ENCODE measurements around the gene CNPY1. TPM values are rescaled to one million over a fixed set of nuclear protein-coding genes. Genes with fewer than 3 reads are reported as not detected.

Gene CNPY1
- total RNA-seq, 2 experiments from 2014 or later: not detected

DNA sequence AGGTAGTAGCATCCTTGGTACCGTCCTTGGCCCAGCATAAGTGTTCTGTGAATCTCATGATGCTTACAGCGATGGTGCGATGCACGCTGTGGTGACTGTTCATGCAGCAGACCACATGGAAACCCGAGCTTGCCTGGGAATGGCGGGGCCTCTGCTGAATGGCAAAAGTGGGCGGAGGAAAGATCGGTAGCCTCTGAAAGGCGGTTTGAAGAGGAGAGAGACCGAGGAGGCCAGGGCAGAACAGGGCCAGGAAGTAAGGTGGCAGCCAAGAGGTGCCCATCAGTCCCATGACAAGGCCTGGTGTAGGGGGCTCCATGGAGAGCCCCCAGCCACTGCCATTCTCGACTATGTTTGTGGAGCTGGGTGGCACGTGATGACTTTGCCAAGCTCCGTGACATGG, 33.2 kb upstream of the CNPY1 start:
- Mint-ChIP-seq H3K27ac (no peak overlapping the region), H3K36me3 (ENCODE audit: low read depth) (no peaks in the 10 kb centered on the region), H3K27me3 (peaks cover 15% of the 10 kb centered on the region), H3K4me1 (ENCODE audit: low read depth) (no peaks in the 10 kb centered on the region), H3K9me3 (no peaks in the 10 kb centered on the region), H3K4me3 (no peak overlapping the region)
- ATAC-seq (ENCODE audit: poor library complexity) (no peak), DNase-seq (no peak)
- intact Hi-C loops (cut with DNase I, micrococcal nuclease): no loop called here
- Histone ChIP-seq H3K9me3 (ENCODE audit: control insufficient read depth in 1 of 2, insufficient read depth in 1 of 2, low read length in 2 of 2) (no peaks in the 10 kb centered on the region), H3K36me3 (ENCODE audit: insufficient read depth, low read length) (no peaks in the 10 kb centered on the region), H3K4me3 (ENCODE audit: low read length) (no peak overlapping the region), H3K4me1 (ENCODE audit: insufficient read depth, low read length) (no peaks in the 10 kb centered on the region), H3K27me3 (ENCODE audit: control insufficient read depth in 1 of 2, insufficient read depth in 2 of 2, low read length in 2 of 2) (no peaks in the 10 kb centered on the region), H3K27ac (ENCODE audit: low read depth in 1 of 2, low read length in 2 of 2) (no peak overlapping the region)
- POLR2A ChIA-PET: no interaction called here
- TF ChIP-seq, protein P1, sequence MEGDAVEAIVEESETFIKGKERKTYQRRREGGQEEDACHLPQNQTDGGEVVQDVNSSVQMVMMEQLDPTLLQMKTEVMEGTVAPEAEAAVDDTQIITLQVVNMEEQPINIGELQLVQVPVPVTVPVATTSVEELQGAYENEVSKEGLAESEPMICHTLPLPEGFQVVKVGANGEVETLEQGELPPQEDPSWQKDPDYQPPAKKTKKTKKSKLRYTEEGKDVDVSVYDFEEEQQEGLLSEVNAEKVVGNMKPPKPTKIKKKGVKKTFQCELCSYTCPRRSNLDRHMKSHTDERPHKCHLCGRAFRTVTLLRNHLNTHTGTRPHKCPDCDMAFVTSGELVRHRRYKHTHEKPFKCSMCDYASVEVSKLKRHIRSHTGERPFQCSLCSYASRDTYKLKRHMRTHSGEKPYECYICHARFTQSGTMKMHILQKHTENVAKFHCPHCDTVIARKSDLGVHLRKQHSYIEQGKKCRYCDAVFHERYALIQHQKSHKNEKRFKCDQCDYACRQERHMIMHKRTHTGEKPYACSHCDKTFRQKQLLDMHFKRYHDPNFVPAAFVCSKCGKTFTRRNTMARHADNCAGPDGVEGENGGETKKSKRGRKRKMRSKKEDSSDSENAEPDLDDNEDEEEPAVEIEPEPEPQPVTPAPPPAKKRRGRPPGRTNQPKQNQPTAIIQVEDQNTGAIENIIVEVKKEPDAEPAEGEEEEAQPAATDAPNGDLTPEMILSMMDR (IDR thresholded peaks at IDR 0.05): no peak
- CTCF ChIA-PET: no interaction called here

GRCh38 chr7:155578016-155578415, 31.7 kb upstream of the CNPY1 start:
- Mint-ChIP-seq H3K27me3 (peaks cover 11% of the 10 kb centered on the region), H3K27ac (no peak overlapping the region), H3K9me3 (no peaks in the 10 kb centered on the region), H3K36me3 (ENCODE audit: low read depth) (no peaks in the 10 kb centered on the region), H3K4me3 (no peak overlapping the region), H3K4me1 (ENCODE audit: low read depth) (no peaks in the 10 kb centered on the region)
- CTCF ChIA-PET: no interaction called here
- TF ChIP-seq, protein P1 (IDR thresholded peaks at IDR 0.05): no peak
- ATAC-seq (ENCODE audit: poor library complexity): no peak
- POLR2A ChIA-PET: no interaction called here
- Histone ChIP-seq H3K4me3 (ENCODE audit: low read length) (no peak overlapping the region), H3K27me3 (ENCODE audit: control insufficient read depth in 1 of 2, insufficient read depth in 2 of 2, low read length in 2 of 2) (no peaks in the 10 kb centered on the region), H3K27ac (ENCODE audit: low read depth in 1 of 2, low read length in 2 of 2) (no peak overlapping the region), H3K36me3 (ENCODE audit: insufficient read depth, low read length) (no peaks in the 10 kb centered on the region), H3K9me3 (ENCODE audit: control insufficient read depth in 1 of 2, insufficient read depth in 1 of 2, low read length in 2 of 2) (no peaks in the 10 kb centered on the region), H3K4me1 (ENCODE audit: insufficient read depth, low read length) (no peaks in the 10 kb centered on the region)
- no peak for DNase-seq
- intact Hi-C loops (cut with DNase I, micrococcal nuclease): no loop called here

GRCh38 chr7:155577509-155577905, 31.1 kb upstream of the CNPY1 start:
- no peak for DNase-seq
- Mint-ChIP-seq H3K9me3 (no peaks in the 10 kb centered on the region), H3K27ac (no peak overlapping the region), H3K27me3 (peaks cover 16% of the 10 kb centered on the region), H3K4me1 (ENCODE audit: low read depth) (no peaks in the 10 kb centered on the region), H3K36me3 (ENCODE audit: low read depth) (no peaks in the 10 kb centered on the region), H3K4me3 (no peak overlapping the region)
- Histone ChIP-seq H3K9me3 (ENCODE audit: control insufficient read depth in 1 of 2, insufficient read depth in 1 of 2, low read length in 2 of 2) (no peaks in the 10 kb centered on the region), H3K4me3 (ENCODE audit: low read length) (no peak overlapping the region), H3K4me1 (ENCODE audit: insufficient read depth, low read length) (no peaks in the 10 kb centered on the region), H3K27ac (ENCODE audit: low read depth in 1 of 2, low read length in 2 of 2) (no peak overlapping the region), H3K36me3 (ENCODE audit: insufficient read depth, low read length) (no peaks in the 10 kb centered on the region), H3K27me3 (ENCODE audit: control insufficient read depth in 1 of 2, insufficient read depth in 2 of 2, low read length in 2 of 2) (no peaks in the 10 kb centered on the region)
- POLR2A ChIA-PET: no interaction called here
- CTCF ChIA-PET: no interaction called here
- intact Hi-C loops (cut with DNase I, micrococcal nuclease): no loop called here
- ATAC-seq (ENCODE audit: poor library complexity): no peak
- TF ChIP-seq, protein P1 (IDR thresholded peaks at IDR 0.05): no peak

All from CD4-positive, alpha-beta T cell (primary cell).